ENCODE measurements around the gene PAQR6. TPM values are rescaled to one million over a fixed set of nuclear protein-coding genes. Genes with fewer than 3 reads are reported as not detected.

Gene PAQR6
- total and polyA plus RNA-seq, 8 donors = 0.51 to 5.6 (median 0.88) TPM

DNA sequence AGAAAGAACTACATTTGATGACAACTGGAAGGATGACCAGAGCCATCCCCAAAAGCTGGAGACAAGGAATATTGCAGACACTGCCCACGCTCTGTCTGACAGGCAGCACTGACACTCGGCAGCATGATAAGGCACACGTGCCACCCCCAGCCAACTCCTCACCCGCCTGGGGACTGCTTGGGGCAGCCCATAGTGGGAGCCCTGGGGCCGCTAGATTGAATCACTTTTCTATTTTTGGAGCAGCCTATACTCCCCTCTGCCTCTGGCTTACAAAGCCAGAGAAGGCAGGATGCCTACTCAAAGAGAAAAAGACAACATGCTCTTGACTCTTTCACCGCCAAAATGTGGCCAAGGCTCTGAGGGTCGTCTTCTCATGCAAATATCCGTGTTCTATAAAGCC is 33.4 kb upstream of the PAQR6 start:
- ATAC-seq (no peak), DNase-seq (no peak), FAIRE-seq (no peak)
- Histone ChIP-seq H3K27ac (no peak overlapping the region), H3K36me3 (peaks cover 0 to 11% (median 11%) of the 10 kb centered on the region in 3 donors), H3K27me3 (no peaks in the 10 kb centered on the region), H3K4me1 (peaks cover 6 to 16% (median 8%) of the 10 kb centered on the region in 3 donors), H3K4me3 (peak overlapping the region in 2 of 4 donors; percentile 85 to 95), H3K9me3 (no peaks in the 10 kb centered on the region)
- TF ChIP-seq, protein P1, sequence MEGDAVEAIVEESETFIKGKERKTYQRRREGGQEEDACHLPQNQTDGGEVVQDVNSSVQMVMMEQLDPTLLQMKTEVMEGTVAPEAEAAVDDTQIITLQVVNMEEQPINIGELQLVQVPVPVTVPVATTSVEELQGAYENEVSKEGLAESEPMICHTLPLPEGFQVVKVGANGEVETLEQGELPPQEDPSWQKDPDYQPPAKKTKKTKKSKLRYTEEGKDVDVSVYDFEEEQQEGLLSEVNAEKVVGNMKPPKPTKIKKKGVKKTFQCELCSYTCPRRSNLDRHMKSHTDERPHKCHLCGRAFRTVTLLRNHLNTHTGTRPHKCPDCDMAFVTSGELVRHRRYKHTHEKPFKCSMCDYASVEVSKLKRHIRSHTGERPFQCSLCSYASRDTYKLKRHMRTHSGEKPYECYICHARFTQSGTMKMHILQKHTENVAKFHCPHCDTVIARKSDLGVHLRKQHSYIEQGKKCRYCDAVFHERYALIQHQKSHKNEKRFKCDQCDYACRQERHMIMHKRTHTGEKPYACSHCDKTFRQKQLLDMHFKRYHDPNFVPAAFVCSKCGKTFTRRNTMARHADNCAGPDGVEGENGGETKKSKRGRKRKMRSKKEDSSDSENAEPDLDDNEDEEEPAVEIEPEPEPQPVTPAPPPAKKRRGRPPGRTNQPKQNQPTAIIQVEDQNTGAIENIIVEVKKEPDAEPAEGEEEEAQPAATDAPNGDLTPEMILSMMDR (IDR thresholded peaks at IDR 0.05) = no peak
- 15 to 17% methylated on average over 8 of the region's 8 CpGs for WGBS, 2 donors
- intact Hi-C loops (cut with DNase I) = no loop called here

- TF ChIP-seq, protein P1 (IDR thresholded peaks at IDR 0.05) = no peak
- H3K9me3 ChIP-seq = no peaks in the 10 kb centered on the region
- FAIRE-seq (no peak), DNase-seq (no peak), ATAC-seq (no peak)
- intact Hi-C loops (cut with DNase I) = no loop called here
- no peaks in the 10 kb centered on the region for H3K27me3 ChIP-seq
- WGBS, 2 donors = 88 to 93% methylated on average over 3 of the region's 3 CpGs
- H3K4me3 ChIP-seq = no peak overlapping the region
- no peak overlapping the region for H3K27ac ChIP-seq
- peaks cover 6 to 16% (median 8%) of the 10 kb centered on the region in 3 donors for H3K4me1 ChIP-seq
- peaks cover 0 to 25% (median 11%) of the 10 kb centered on the region in 3 donors for H3K36me3 ChIP-seq
Observed at GRCh38 chr1:156279837-156280236, 32.0 kb upstream of the PAQR6 start.

GRCh38 chr1:156276966-156277381 is 29.1 kb upstream of the PAQR6 start:
- intact Hi-C loops (cut with DNase I) = no loop called here
- DNase-seq (no peak), FAIRE-seq (no peak), ATAC-seq (peak in 2 of 4 donors; percentile 11 to 56)
- Histone ChIP-seq H3K27ac (no peak overlapping the region), H3K27me3 (no peaks in the 10 kb centered on the region), H3K4me3 (no peak overlapping the region), H3K36me3 (peaks cover 2 to 53% (median 28%) of the 10 kb centered on the region in 3 donors), H3K9me3 (no peaks in the 10 kb centered on the region), H3K4me1 (peaks cover 0 to 9% (median 6%) of the 10 kb centered on the region in 3 donors)
- TF ChIP-seq, protein P1 (IDR thresholded peaks at IDR 0.05) = no peak
- WGBS, 2 donors = 57 to 71% methylated on average over 6 of the region's 6 CpGs

GRCh38 chr1:156276532-156276931 is 28.7 kb upstream of the PAQR6 start:
- FAIRE-seq (no peak), DNase-seq (no peak), ATAC-seq (peak in 2 of 4 donors; percentile 13 to 31)
- TF ChIP-seq, protein P1 (IDR thresholded peaks at IDR 0.05) = no peak
- no peak overlapping the region for H3K27ac ChIP-seq
- no peak overlapping the region for H3K4me3 ChIP-seq
- H3K9me3 ChIP-seq = no peaks in the 10 kb centered on the region
- H3K36me3 ChIP-seq = peaks cover 2 to 58% (median 31%) of the 10 kb centered on the region in 3 donors
- intact Hi-C loops (cut with DNase I) = no loop called here
- H3K4me1 ChIP-seq = peaks cover 0 to 8% (median 5%) of the 10 kb centered on the region in 3 donors
- H3K27me3 ChIP-seq = no peaks in the 10 kb centered on the region

DNA sequence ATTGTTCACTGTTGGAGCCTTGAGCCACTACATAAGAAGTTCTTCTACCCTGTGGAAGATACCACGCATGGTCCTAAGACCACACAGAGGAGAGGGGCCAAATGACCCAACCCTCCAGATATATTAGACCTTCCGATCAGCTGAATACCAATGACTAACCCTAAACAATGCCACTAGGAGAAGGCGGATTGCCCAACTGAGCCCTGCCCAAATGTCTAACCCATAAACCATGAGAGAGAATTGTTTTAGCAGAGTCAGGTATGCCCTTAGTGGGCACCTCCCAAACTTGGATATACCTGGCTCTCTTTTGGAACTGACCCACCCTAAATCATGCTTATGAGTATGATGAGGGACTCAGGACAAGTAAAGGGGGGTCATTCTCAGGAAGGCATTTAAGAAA is 22.5 kb upstream of the PAQR6 start:
- Histone ChIP-seq H3K27ac (no peak overlapping the region), H3K36me3 (peaks cover 6 to 76% (median 46%) of the 10 kb centered on the region in 3 donors), H3K4me1 (no peaks in the 10 kb centered on the region), H3K27me3 (no peaks in the 10 kb centered on the region), H3K9me3 (no peaks in the 10 kb centered on the region), H3K4me3 (no peak overlapping the region)
- DNase-seq (no peak), ATAC-seq (no peak), FAIRE-seq (no peak)
- intact Hi-C loops (cut with DNase I) = no loop called here
- TF ChIP-seq, protein P1 (IDR thresholded peaks at IDR 0.05) = no peak
- 97% methylated on average over 3 of the region's 3 CpGs for WGBS, 2 donors

Measured in pancreas (tissue), 10 donors.